Liver (tissue), 3 donors: Measurements from ENCODE around the gene VPREB1.

Experiments used
- FOXA1 ChIP-seq: IDR thresholded peaks from 2 replicates; pipeline ENCODE4 v1.6.1; 2016; ENCODE audit warnings: antibody characterized with exemption
- JUND ChIP-seq, 2 donors: IDR thresholded peaks; 2 replicates each; pipeline ENCODE4 v1.6.1; 2016; ENCODE audit warnings: antibody characterized with exemption in 2 of 2
- TF ChIP-seq, protein P1 (sequence below): fragments of 150-350 bp; IDR thresholded peaks from 2 replicates; pipeline ENCODE4 v1.5.1; 2017; ENCODE audit warnings: improper control_type of control experiment, low read depth, low read length; ENCODE audit not compliant: missing input control
- TF ChIP-seq, protein P2 (sequence below): IDR thresholded peaks from 2 replicates; pipeline ENCODE4 v1.6.1; 2016; ENCODE audit warnings: antibody characterized with exemption
- TF ChIP-seq, protein P3 (sequence below): IDR thresholded peaks from 2 replicates; pipeline ENCODE4 v1.6.1; 2016; ENCODE audit warnings: antibody characterized with exemption
- TF ChIP-seq, protein P4 (sequence below): IDR thresholded peaks from 2 replicates; pipeline ENCODE4 v1.6.1; 2016; ENCODE audit warnings: antibody characterized with exemption, mild to moderate bottlenecking
- donor health status: healthy.
- donor health status: healthy.

DNA sequence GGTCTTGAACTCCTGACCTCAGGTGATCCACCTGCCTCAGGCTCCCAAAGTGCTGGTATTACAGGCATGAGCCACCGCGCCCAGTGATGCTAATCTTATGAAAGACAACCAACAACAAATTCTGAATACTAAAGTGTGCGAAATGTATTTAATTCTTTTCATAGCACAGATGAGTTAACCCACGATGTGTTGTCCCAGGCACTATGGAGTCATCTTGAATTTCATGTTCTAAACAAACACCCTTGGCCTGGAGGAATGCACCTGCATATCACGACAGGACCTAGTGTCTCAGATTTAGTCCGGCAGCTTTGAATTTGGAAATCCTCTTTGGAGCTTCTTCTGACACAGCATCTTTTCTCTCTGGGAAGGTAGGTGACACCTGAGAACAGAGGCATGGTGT is 16.2 kb upstream of the VPREB1 start:
- TF ChIP-seq, protein P1, sequence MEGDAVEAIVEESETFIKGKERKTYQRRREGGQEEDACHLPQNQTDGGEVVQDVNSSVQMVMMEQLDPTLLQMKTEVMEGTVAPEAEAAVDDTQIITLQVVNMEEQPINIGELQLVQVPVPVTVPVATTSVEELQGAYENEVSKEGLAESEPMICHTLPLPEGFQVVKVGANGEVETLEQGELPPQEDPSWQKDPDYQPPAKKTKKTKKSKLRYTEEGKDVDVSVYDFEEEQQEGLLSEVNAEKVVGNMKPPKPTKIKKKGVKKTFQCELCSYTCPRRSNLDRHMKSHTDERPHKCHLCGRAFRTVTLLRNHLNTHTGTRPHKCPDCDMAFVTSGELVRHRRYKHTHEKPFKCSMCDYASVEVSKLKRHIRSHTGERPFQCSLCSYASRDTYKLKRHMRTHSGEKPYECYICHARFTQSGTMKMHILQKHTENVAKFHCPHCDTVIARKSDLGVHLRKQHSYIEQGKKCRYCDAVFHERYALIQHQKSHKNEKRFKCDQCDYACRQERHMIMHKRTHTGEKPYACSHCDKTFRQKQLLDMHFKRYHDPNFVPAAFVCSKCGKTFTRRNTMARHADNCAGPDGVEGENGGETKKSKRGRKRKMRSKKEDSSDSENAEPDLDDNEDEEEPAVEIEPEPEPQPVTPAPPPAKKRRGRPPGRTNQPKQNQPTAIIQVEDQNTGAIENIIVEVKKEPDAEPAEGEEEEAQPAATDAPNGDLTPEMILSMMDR: no peak
- TF ChIP-seq, protein P2, sequence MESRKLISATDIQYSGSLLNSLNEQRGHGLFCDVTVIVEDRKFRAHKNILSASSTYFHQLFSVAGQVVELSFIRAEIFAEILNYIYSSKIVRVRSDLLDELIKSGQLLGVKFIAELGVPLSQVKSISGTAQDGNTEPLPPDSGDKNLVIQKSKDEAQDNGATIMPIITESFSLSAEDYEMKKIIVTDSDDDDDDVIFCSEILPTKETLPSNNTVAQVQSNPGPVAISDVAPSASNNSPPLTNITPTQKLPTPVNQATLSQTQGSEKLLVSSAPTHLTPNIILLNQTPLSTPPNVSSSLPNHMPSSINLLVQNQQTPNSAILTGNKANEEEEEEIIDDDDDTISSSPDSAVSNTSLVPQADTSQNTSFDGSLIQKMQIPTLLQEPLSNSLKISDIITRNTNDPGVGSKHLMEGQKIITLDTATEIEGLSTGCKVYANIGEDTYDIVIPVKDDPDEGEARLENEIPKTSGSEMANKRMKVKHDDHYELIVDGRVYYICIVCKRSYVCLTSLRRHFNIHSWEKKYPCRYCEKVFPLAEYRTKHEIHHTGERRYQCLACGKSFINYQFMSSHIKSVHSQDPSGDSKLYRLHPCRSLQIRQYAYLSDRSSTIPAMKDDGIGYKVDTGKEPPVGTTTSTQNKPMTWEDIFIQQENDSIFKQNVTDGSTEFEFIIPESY: no peak
- no peak for TF ChIP-seq JUND (IDR thresholded peaks at IDR 0.05)
- TF ChIP-seq, protein P3, sequence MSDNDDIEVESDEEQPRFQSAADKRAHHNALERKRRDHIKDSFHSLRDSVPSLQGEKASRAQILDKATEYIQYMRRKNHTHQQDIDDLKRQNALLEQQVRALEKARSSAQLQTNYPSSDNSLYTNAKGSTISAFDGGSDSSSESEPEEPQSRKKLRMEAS: no peak
- TF ChIP-seq, protein P4, sequence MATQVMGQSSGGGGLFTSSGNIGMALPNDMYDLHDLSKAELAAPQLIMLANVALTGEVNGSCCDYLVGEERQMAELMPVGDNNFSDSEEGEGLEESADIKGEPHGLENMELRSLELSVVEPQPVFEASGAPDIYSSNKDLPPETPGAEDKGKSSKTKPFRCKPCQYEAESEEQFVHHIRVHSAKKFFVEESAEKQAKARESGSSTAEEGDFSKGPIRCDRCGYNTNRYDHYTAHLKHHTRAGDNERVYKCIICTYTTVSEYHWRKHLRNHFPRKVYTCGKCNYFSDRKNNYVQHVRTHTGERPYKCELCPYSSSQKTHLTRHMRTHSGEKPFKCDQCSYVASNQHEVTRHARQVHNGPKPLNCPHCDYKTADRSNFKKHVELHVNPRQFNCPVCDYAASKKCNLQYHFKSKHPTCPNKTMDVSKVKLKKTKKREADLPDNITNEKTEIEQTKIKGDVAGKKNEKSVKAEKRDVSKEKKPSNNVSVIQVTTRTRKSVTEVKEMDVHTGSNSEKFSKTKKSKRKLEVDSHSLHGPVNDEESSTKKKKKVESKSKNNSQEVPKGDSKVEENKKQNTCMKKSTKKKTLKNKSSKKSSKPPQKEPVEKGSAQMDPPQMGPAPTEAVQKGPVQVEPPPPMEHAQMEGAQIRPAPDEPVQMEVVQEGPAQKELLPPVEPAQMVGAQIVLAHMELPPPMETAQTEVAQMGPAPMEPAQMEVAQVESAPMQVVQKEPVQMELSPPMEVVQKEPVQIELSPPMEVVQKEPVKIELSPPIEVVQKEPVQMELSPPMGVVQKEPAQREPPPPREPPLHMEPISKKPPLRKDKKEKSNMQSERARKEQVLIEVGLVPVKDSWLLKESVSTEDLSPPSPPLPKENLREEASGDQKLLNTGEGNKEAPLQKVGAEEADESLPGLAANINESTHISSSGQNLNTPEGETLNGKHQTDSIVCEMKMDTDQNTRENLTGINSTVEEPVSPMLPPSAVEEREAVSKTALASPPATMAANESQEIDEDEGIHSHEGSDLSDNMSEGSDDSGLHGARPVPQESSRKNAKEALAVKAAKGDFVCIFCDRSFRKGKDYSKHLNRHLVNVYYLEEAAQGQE: no peak
- TF ChIP-seq FOXA1: no peak
